ENCODE measurements around the gene PSMD4. TPM values are rescaled to one million over a fixed set of nuclear protein-coding genes. Genes with fewer than 3 reads are reported as not detected.

The PSMD4 gene
- total RNA-seq, 1 donor from 2014 or later = 204 TPM

DNA sequence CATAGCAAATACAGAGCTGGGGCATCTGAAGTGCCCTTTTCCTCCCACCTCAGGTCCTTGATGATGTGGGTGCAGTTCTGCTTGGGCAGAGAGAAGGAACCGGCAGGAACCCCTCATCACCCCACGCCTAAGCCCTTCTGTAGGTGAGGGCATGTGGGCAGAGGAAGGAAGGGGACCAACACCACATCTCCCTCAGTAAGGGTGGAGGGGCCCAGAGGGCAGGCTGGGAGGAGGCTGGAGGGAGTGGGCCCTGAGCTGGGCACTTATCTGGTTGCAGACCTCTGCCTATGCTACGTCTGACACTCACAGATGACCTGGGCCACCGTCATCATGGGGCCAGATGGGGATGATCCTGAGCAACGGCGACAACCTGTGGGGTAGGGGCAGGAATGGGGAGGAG lies 38.6 kb downstream of the PSMD4 start:
- intact Hi-C loops (cut with micrococcal nuclease) = no loop called here

DNA sequence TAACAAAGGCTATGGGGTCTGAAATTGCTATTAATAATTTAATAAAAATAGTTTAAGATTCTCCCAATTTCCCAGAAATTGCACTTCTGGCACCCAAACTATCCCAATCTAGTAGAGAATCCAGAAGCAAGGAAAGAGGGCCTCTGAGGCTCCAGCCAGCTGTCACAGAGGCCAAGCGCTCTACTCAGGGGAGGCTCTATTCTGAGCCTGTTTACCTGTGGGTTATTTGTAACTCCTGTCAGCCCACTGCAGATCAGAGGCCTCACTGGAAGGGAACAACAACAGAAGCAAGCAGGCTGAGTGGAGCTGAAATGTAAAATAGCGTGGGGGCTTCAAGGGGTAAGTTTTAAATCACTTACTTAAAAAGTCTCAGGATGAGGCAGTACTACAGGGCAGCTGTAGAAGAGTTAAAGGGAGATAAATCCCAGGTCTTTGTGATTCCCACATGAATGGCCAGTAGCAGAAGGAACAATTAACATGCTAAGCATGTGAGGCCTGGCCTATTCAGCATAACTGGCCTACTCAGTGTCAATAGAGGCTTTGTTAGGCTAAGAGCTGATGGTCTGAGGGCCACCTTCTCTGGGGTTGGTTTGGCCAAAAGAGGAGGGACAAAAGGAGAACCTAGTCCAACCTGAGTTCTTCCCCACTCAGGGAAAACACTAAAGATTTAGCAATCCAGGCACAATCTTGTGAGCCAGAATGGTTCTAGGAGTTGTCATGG lies 40.4 kb downstream of the PSMD4 start:
- intact Hi-C loops (cut with micrococcal nuclease) = no loop called here

- intact Hi-C loops (cut with micrococcal nuclease) = no loop called here
These were observed 55.3 kb downstream of the PSMD4 start for GRCh38 chr1:151309811-151310323.

DNA sequence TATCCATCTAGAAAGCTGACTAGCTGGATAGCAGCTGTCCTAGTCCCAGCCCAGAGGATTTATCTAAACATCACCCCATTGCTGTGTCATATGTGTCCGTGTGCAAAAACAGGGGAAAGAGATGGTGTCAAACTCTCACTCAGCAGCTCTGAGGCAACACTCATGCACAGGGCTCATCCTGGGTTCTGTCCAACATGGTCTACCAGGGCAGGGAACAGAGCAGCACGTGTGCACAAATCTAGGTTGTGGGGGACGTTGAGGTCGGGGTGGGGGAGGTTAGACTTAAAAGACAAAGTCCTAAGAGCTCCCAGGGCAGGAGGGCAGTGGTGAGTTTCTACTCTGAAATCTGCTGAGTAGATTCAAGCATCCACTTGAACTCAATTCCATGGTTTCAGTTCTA lies 56.5 kb downstream of the PSMD4 start:
- intact Hi-C loops (cut with micrococcal nuclease) = loop anchor here (1.0 kb wide), 1 partner anchor 16 kb away; the partner anchor contains the start of gene PI4KB

DNA sequence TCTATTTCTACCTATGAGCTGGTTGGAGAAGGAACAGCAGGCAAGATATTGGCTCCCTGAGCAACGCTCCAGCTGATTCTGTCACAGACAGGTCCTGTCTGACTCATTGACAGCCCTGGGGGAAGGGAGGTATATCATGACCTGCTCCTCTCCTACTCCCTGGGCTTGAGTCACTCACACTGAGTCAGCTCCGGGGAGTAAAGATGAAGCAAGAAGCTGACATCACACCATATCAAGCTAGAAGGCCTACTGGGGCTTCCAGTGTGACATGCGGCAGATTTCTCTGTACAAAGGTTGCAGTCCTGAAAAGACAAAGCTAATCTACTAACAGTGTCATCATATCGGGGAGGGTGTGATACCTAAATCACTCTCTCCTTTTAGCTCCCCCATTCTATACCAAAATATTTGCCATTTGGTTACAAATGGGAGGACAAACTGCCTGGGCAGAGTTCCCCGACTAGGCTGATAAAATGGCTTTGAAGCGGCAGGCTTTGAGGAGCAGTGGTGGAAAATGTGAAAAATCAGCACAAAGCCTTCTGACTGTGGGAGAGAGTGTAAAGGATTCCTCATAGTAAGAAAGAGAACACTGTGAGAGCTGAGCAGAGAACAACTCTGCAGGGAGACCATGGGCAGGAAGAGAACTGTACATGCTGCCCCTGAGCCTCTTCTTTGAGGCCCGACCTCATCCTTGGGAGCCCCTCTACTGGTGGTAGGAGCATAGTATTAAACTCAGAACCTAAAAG lies 57.2 kb downstream of the PSMD4 start:
- intact Hi-C loops (cut with micrococcal nuclease) = loop anchor here (1.0 kb wide), 1 partner anchor 16 kb away; the partner anchor contains the start of gene PI4KB

- intact Hi-C loops (cut with micrococcal nuclease) = no loop called here
These were observed 57.9 kb downstream of the PSMD4 start for GRCh38 chr1:151312411-151312810.

DNA sequence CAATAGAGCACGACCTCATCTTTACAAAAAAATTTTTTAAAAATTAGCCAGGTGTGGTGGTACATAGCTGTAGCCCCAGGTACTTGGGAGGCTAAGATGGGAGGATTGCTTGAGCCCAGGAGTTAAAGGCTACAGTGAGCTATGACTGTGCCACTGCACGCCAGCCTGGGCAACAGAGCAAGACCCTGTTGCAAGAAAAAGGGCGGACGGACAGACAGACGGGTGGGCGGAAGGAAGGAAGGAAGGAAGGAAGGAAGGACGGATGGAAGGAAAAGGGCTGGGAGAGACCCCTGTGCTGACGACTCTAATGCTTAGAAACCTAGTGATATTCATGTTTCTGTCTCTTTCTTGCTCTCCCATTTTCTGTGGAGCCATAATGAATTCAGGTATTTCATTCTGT lies 58.3 kb downstream of the PSMD4 start:
- intact Hi-C loops (cut with micrococcal nuclease) = no loop called here

DNA sequence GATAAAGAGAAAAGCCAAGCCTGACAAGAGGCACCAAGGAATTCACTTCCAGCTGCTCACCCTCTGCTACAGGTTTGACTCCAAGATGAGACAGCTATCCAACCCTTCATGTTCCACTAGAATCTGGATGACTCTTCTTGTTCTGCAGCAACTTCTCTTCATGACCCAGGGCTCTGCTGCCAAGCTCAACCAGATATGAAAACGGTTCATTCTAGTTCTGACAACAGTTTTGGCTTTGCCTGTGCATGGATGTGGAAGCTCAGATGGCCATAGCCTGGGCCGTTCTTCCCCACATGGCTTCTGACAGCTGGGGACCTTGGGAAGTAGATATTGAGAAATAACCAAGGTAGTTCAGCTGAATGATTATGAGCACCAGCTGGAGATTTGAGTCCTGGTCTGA lies 59.0 kb downstream of the PSMD4 start:
- intact Hi-C loops (cut with micrococcal nuclease) = no loop called here

- intact Hi-C loops (cut with micrococcal nuclease) = no loop called here
These were observed 59.8 kb downstream of the PSMD4 start for GRCh38 chr1:151314137-151314875.

DNA sequence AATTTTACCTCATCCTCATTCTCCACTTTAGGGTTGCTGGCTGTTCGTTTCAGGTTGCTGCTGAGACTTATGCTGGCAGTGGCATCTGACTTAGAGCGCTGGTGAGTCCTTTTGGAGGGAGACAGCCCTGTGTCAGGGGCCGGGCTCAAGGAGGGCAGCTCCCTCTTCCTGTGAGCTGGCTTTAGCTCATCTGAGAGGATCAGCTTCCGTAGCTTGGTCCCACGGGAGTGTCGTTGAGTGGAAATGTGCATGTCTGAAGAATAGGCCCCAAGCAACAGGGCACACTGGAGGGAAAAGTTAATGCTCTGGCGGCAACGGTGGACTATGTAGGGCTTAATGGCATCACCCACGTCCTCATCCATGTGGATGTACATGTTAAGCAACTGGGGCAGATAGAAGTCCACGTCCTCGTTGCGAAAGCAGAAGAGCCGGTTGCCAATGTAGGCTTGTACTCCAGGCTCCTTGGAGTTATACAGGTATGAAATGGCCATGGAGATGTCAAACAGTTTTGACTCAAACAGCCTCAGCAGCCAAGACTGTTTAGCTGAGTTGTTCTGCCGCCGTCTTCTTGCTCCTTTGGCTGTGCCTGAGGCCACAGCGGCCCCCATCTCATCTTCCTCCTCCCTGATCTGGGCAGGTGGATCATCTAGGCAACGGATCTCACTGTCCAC lies 61.2 kb downstream of the PSMD4 start:
- intact Hi-C loops (cut with micrococcal nuclease) = no loop called here

Other genes starting within 250 kb of the PSMD4 start
- 27.0 and 27.4 TPM in 2 replicates for gene MINDY1, start 247.8 kb upstream of the PSMD4 start, total RNA-seq
- gene PRUNE1, start 246.3 kb upstream of the PSMD4 start, total RNA-seq = 17.5 and 17.7 TPM in 2 replicates
- gene BNIPL, start 218.1 kb upstream of the PSMD4 start, total RNA-seq = 0.95 and 2.6 TPM in 2 replicates
- gene C1orf56, start 207.0 kb upstream of the PSMD4 start, total RNA-seq = 1.0 and 1.2 TPM in 2 replicates
- 370 and 379 TPM in 2 replicates for gene CDC42SE1, start 195.1 kb upstream of the PSMD4 start, total RNA-seq
- gene MLLT11, start 194.3 kb upstream of the PSMD4 start, total RNA-seq = 3.7 and 3.9 TPM in 2 replicates
- 27.5 and 28.6 TPM in 2 replicates for gene GABPB2, start 184.0 kb upstream of the PSMD4 start, total RNA-seq
- gene SEMA6C, start 108.1 kb upstream of the PSMD4 start, total RNA-seq = 1.1 and 2.2 TPM in 2 replicates
- gene TNFAIP8L2, start 98.1 kb upstream of the PSMD4 start, total RNA-seq = 34.5 and 37.2 TPM in 2 replicates
- gene LYSMD1, start 88.8 kb upstream of the PSMD4 start, total RNA-seq = 2.9 and 3.3 TPM in 2 replicates
- 66.5 and 74.8 TPM in 2 replicates for gene SCNM1, start 88.6 kb upstream of the PSMD4 start, total RNA-seq
- 2.7 and 4.5 TPM in 2 replicates for gene TMOD4, start 78.8 kb upstream of the PSMD4 start, total RNA-seq
- 72.0 and 80.4 TPM in 2 replicates for gene VPS72, start 64.5 kb upstream of the PSMD4 start, total RNA-seq
- 72.1 and 74.9 TPM in 2 replicates for gene PIP5K1A, start 56.2 kb upstream of the PSMD4 start, total RNA-seq
- gene ZNF687, start 27.6 kb downstream of the PSMD4 start, total RNA-seq = 27.0 and 28.6 TPM in 2 replicates
- 81.2 and 85.5 TPM in 2 replicates for gene PI4KB, start 72.7 kb downstream of the PSMD4 start, total RNA-seq
- 118 and 120 TPM in 2 replicates for gene RFX5, start 92.5 kb downstream of the PSMD4 start, total RNA-seq
- not detected in 2 replicates for gene SELENBP1, start 118.0 kb downstream of the PSMD4 start, total RNA-seq
- gene PSMB4, start 144.8 kb downstream of the PSMD4 start, total RNA-seq = 393 and 396 TPM in 2 replicates
- gene POGZ, start 204.8 kb downstream of the PSMD4 start, total RNA-seq = 86.4 and 95.2 TPM in 2 replicates